ENCODE data around the gene ULK4.

DNA sequence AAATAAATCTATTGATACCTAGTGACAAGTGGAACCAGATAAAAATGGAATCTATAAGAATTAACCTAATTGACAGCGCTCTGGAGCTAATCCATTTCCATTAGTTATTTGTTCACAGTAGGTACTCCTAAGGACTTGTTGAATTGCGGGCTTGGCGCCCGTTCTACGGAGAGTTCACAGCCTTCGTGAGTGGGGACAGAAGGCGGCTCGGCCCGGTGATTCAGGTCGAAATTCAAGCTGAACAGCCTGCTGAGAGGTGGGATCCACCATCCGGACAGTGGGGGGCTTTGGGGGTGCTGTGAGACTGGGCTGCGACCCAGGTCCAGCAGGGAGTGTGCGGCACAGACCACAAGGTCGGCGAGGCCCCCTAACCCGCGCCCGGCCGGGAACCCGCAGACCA, 763.4 kb downstream of the ULK4 start:
- TF ChIP-seq, protein P1, sequence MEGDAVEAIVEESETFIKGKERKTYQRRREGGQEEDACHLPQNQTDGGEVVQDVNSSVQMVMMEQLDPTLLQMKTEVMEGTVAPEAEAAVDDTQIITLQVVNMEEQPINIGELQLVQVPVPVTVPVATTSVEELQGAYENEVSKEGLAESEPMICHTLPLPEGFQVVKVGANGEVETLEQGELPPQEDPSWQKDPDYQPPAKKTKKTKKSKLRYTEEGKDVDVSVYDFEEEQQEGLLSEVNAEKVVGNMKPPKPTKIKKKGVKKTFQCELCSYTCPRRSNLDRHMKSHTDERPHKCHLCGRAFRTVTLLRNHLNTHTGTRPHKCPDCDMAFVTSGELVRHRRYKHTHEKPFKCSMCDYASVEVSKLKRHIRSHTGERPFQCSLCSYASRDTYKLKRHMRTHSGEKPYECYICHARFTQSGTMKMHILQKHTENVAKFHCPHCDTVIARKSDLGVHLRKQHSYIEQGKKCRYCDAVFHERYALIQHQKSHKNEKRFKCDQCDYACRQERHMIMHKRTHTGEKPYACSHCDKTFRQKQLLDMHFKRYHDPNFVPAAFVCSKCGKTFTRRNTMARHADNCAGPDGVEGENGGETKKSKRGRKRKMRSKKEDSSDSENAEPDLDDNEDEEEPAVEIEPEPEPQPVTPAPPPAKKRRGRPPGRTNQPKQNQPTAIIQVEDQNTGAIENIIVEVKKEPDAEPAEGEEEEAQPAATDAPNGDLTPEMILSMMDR (IDR thresholded peaks at IDR 0.05; ENCODE audit: borderline replicate concordance, extremely low read depth, low read length, poor library complexity, severe bottlenecking) = no peak
- no peak for TF ChIP-seq EZH2 (IDR thresholded peaks at IDR 0.05; ENCODE audit: borderline replicate concordance, low read depth, low read length, severe bottlenecking)

Data from DND-41 (cell line).